Measurements from ENCODE around the gene KRTAP5-7.

Gene KRTAP5-7

GRCh38 chr11:71495286-71496230 is 31.5 kb upstream of the KRTAP5-7 start:
- DNase-seq (ENCODE audit: low spot score): no peak

DNA sequence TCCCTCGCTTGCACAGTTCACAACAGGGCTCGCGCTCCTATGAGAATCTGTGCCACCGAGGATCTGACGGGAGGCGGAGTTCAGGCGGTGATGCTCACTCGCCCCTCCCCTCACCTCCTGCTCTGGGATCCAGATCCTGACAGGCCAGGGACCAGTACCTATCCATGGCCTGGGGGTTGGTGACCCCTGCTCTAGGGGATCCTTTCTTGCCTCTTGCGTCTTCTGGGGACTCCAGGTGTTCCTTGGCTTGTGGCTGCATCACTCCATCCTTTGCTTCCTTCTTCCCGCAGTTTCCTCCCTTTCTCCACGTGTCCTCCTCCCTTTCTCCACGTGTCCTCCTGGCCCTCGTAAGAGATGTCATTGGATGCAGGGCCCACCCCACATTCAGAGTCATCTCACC is 30.6 kb upstream of the KRTAP5-7 start:
- no peak for DNase-seq (ENCODE audit: low spot score)

- no peak for DNase-seq (ENCODE audit: low spot score)
Observed at GRCh38 chr11:71498091-71498490, 29.0 kb upstream of the KRTAP5-7 start.

- no peak for DNase-seq (ENCODE audit: low spot score)
Observed at GRCh38 chr11:71499125-71499524, 27.9 kb upstream of the KRTAP5-7 start.

DNA sequence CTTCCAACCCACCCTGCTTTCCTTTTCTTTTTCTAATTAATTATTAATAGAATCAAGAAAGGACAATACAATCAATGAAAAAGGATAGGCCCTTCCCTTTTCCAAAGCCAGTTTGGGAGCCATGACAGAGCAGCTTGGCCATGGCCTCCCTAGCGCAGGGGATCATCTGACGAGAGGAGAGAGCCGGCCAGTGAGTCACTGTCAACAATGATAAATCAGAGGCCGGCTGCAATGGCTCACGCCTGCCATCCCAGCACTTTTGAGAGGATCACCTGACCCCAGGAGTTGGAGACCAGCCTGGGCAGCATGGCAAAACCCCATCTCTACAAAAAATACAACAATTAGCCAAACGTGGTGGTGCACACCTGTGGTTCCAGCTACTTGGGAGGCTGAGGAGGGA is 27.5 kb upstream of the KRTAP5-7 start:
- no peak for DNase-seq (ENCODE audit: low spot score)

DNA sequence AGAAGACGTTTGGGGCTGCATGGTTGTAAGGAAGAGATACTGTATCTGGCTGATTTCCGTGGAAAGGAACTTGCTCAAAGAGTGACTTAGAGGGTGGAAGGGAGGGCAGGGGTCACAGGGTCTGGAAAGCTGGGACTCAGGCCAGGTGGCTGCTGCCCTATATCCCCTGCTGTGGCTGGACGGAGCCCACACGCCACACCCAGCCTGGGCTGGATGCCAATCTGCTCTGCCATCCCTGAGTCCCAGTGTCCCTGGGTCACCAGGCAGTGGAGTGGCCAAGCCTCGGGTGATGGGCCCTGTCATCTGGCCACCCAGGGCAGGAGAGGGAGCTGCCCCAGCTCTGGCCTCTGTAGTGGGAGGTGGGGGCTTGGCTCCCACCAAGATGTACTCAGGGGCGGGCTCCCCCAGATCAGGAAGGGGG is 26.5 kb upstream of the KRTAP5-7 start:
- no peak for DNase-seq (ENCODE audit: low spot score)

- DNase-seq (ENCODE audit: low spot score): no peak
Observed at GRCh38 chr11:71501071-71501985, 25.7 kb upstream of the KRTAP5-7 start.

DNA sequence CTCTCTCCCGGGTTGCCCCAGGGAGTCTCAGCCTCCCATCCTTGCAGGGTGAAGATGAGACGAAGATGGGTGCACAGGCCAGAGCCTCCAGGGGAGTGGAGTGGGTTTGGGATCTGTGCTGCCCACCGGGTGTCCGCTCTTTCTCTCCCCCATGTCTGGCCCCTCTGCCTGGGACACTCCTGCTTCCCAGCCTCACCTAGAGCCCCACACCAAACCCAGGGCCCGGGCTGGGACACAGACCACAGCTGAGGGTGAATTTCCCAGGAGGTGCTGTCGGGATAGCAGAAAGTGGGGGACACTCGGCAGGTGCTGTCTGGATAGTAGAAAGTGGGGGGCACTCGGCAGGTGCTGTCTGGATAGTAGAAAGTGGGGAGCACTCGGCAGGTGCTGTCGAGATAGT is 25.0 kb upstream of the KRTAP5-7 start:
- DNase-seq (ENCODE audit: low spot score): no peak

DNA sequence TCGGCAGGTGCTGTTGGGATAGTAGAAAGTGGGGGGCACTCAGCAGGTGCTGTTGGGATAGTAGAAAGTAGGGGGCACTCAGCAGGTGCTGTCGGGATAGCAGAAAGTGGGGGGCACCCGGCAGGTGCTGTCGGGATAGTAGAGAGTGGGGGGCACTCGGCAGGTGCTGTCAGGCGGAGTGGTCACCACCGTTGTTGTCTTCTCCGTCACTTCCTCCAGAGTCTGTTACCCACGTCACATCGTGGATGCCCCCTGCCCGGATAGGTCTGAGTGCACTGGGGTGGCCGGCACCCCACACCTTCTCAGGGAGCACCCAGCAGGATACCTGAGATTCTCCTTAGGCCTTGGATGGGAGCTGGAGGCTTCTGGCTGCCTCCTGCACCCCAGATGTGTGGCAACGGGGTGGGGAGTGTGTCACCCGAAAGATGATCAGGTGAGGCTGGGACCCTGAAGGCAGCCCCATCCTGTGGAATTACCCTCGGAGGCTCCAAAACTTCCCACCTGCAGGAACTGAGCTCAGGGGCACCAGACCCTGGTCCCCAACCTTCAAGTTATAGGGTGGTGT is 24.1 kb upstream of the KRTAP5-7 start:
- no peak for DNase-seq (ENCODE audit: low spot score)

- no peak for DNase-seq (ENCODE audit: low spot score)
Observed at GRCh38 chr11:71504531-71504930, 22.5 kb upstream of the KRTAP5-7 start.

DNA sequence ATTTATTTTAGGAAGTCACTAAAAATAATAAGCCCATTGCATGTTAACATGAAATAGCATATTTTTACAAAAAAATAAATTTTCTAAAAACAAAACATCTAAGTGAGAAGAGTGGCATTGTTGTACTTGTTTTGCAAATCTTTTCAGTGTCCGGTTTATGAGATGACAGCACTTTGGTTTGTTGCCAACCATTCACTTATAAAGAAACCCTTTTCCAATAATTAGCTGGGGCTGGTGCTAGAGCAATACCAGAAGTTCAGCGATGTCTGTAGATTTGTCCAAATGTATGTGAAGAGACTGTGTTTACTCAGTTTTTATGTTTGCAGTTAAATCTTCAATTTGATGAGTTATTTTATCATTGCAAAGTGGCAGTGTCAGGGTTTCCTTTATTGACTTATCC is 22.1 kb upstream of the KRTAP5-7 start:
- DNase-seq (ENCODE audit: low spot score): no peak

DNA sequence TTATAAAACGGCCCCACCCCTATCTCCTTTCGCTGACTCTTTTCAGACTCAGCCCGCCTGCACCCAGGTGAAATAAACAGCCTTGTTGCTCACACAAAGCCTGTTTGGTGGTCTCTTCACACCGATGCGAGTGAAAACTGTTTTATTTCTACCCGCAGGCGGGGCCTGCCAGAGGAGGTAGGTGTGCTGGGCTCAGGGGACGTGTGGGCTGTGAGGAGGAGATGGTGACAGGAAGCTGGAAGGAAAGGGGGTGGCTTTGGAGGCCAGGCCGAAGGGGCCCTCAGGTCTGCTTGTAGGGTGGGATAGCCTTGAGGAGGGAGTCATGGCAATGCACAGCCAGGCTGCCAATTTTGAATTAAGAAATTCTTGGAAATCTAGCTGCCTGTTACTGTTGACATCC is 21.3 kb upstream of the KRTAP5-7 start:
- DNase-seq (ENCODE audit: low spot score): no peak

DNA sequence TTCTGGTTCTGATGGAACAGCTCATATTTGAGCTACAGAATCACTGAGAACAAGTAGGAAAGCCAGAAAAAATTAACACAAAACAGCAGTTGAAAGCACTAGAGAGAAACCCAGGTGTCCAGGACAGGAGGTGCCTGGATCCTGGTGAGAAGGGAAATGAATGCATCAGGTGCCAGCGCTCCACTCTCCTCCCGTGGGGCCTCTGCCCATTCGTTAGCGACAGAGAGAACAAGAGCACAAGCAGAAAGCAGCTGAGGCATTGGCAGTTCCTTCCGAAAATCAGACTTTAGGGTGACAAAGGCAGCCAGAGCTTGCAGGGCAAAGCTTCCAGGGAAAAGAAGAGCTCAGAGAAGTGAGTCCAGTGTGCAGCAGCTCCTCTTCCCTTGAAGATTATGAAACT is 20.0 kb upstream of the KRTAP5-7 start:
- DNase-seq (ENCODE audit: low spot score): no peak

DNA sequence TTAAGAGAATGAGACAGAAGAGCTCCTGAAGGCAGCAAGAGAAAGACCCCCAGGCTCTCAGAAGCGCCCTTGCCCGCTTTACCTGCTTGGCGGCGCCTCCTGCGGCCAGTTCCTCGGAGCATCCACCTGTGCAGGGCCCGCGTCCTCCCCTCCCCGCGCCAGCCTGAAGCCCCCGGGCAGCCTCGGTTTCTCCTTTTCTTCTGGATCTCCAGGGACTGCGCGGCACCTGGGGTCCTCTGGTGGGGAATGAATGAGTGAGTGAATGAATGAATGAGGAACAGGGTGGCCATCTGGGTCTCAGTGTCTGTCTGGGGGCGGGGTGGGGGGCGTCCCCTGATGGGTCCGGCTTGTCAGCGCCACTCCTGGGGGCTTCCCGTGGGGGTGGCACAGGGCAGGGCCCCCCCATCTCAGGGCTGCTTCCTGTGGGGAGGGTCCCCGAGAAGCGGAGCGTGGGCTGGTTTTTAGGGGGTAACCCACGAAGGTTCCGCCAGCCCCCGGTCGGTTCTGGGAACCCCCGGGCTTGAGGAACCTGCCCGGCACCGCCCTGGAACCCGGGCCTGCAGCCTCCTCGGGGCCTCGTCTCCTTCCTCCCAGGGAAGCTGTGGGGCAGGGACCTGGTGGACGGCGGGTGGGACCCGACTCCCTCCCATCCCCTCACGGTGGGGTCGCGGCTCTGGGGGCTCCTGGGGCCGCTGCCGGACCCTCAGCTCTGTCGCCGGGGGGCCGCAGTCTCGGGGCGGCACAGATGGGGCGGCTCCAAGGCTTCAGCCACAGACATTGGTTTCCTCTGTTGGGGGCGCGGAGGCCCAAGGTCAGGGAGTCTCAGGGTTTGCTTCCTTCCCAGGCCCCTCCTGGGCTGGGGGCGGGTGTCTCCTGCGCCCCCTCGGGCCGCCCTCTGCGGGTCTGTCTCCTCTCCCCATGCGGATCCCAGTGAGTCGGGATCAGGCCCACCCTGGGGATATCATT is 8.3 kb upstream of the KRTAP5-7 start:
- no peak for DNase-seq (ENCODE audit: low spot score)

- no peak for DNase-seq (ENCODE audit: low spot score)
Observed at GRCh38 chr11:71519546-71519945, 7.5 kb upstream of the KRTAP5-7 start.

- no peak for DNase-seq (ENCODE audit: low spot score)
Observed at GRCh38 chr11:71525188-71525937, 1.7 kb upstream of the KRTAP5-7 start.

GRCh38 chr11:71525938-71526495 is 1.1 kb upstream of the KRTAP5-7 start:
- no peak for DNase-seq (ENCODE audit: low spot score)

GRCh38 chr11:71527576-71528210 is 626 bp downstream of the KRTAP5-7 start:
- no peak for DNase-seq (ENCODE audit: low spot score)

GRCh38 chr11:71530602-71531001 is 3.5 kb downstream of the KRTAP5-7 start:
- no peak for DNase-seq (ENCODE audit: low spot score)
